HuH-7.5 (cell line): Measurements from ENCODE around the gene ANKLE2.
A peak's percentile ranks its signal among the peaks of the same experiment; 100 is the strongest.

Experiments
- DNase-seq: peaks from one replicate; pipeline ENCODE4 v3.0.0; 2011; ENCODE audit warnings: low spot score

ANKLE2 gene

DNA sequence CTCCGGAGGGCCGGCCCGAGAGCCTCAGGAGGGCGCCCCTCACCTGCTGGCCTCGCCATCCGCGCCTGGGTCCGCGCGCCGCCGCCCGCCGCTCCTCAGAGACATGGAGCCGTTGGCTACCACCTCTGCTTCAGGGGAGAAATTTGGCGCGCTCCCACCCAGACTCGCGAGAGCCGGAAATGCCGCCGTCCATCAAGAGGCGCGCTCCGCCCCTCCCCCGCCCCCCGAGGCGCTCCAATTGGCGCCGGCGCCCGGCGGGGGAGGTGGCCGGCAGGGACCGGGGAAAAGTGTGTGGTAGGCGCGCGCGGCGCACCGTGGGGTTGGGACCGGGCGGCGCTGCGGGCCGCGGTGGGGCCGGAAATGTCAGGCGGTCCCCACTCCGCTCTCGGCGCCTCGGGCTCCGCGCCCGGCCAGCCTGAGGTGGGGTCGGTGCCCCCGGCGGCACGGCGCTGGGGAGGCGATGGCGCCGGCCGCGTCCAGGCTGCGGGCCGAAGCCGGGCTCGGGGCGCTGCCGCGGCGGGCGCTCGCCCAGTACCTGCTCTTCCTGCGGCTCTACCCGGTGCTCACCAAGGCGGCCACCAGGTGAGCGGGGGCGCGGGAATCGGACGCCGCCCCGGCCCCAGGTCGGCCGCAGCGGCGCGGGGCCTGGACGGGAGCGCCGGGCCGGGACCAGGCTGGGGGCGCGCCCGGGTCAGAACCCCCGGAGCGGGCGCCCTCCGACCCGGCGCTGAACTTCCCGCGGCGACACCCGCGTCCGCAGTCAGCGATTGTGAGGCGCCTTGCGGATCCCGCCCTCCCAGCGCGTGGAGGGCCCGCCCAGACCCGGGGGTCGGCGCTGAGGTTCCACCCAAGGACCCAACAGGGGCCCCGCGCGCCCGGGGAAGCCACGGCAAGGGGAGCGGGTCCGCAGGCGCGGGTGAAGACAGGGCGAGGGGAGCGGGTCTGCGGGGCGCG, 74.1 kb downstream of the ANKLE2 start, which contains the start of the genes POLE and PXMP2:
POLE (minus strand) TSS at position 132 of the 954 bp plus-strand sequence; CDS start at position 105, 27 bp downstream.
PXMP2 (plus strand) TSS at position 377 of the 954 bp plus-strand sequence; CDS start at position 461, 84 bp downstream.
- DNase-seq, result peak; percentile 92

DNA sequence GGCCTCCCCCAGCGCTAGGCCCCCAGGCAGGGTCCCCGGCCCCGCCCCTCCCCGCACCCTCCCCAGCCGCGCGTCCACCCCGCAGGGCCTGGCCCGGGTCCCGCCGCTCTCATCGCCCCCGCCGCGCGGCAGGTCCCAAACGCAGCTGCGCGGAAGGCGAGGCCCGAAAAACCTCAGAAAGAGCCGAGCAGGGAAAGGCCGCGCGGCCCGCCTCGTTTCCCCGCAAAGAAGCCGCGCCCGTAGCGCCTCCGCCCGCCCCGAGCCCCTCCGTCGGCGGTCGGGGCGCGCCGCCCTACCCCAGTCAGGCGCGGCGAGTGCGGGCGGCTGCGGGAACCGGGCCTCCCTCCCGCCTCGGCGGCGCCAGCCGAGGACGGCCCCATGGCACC, 74.8 kb downstream of the ANKLE2 start:
- DNase-seq, result peak; percentile 24

DNA sequence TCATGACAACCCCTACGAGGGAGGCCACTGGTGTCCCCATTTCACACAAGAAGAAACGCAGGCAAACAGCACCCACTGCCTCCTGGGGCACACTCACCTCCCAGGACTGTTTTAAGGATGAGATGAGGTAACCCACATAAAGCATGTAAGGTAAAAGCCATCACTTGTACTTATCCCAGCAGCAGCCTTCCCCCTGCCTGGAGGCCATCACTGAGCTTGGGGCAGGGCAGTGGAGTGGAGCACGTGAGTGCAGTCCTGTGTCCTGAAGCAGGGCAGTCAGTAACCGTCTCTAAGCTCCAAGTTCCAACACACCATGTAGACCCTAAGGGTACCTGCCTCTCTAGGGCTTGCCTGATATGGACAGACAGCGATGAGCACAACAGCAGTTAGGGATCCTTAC, 76.2 kb downstream of the ANKLE2 start:
- DNase-seq, result no peak

DNA sequence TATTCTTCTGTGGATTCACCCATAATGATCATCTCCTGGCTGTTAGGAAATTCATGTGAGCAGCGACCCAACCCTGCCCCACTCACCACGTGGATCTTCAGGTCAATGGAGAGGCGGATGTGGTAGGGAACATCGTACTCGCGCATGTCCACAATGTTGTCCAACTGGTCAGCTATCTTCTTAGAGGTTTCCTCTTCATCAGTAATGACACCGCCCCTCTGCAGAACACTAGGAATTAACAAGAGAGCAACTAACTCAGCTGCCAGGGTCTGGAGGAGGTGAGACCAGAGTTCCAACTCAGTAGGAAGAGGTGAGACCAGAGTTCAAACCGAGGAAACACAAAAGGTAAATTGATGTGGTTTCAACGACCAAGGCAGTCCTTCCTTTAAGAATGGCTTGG, 84.1 kb downstream of the ANKLE2 start:
- DNase-seq, result no peak

DNA sequence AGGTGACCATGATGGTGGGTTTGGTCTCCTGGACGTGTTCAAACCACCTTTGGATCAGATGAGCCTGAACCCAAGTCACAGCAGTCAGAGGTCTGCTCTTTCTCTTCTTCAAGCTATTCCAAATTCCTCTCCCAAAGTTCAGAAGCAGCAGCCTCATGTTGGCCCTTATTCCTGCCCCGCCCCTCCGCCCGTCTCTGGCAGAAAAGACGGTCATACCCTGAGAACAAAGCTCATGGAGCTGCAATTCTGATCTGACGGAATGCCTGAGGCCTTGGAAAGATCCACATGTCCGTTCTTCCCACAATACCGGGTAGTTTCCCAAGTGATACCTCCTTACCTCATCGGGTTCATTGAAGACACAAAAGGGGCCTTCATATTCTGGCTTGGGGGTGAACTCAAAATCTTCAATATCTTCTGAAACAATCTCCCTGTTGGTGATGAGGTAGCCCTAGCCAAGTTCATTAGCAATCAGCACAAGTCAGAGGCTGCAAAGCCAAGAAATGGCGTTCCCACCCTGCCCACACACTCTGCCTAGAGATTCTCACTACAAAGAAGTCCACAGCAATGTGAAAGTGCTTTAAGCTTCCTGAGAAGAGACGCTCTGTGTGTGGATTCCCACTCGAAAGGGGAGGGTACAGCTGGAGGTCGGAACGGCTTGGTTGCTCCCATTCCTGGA, 85.7 kb downstream of the ANKLE2 start:
- DNase-seq, result no peak
